Measurements from ENCODE around the gene ABCA5.

Gene ABCA5
- long read RNA-seq, donor 1, partial matches to known transcripts: 0 of 2 reads
- long read RNA-seq, donor 1, other reads (novel, unspliced or antisense): 0 of 2 reads
- long read RNA-seq, donor 2, partial matches to known transcripts: 0 of 1 reads
- long read RNA-seq, donor 2, other reads (novel, unspliced or antisense): 0 of 1 reads
- long read RNA-seq, donor 3, partial matches to known transcripts: 0 of 1 reads
- long read RNA-seq, donor 3, other reads (novel, unspliced or antisense): 0 of 1 reads
- long read RNA-seq, donor 4, partial matches to known transcripts: 0 of 1 reads
- long read RNA-seq, donor 4, other reads (novel, unspliced or antisense): 0 of 1 reads
- long read RNA-seq, donor 5, partial matches to known transcripts: 0 of 3 reads
- long read RNA-seq, donor 5, other reads (novel, unspliced or antisense): 0 of 3 reads
- long read RNA-seq, donor 6: 0 reads
- long read RNA-seq, donor 7: 0 reads
- long read RNA-seq, donor 8, partial matches to known transcripts: 9 of 10 reads
- long read RNA-seq, donor 8, other reads (novel, unspliced or antisense): 0 of 10 reads

GRCh38 chr17:69327060-69327831, at the start of gene ABCA5:
TSS of gene ABCA5 (minus strand) at chr17:69327133. CDS start at chr17:69314415, 12,718 bp downstream.
- peak; percentile 91 for DNase-seq

DNA sequence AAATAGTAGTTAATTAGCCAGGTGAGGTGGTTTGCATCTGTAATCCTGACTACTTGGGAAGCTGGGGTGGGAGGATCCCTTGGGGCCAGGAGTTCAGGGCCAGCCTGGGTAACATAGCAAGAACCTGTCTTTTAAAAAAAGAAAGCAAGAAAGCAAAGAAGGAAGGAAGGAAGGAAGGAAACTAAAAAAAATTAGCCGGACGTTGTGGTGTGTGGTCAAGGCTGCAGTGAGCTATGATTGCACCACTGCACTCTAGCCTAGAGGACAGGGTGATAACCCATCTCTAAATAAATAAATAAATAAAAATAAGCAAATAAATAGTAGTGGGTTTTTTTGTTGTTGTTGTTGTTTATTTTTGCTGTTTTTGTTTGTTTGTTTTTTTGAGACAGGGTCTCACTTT, 48.3 kb upstream of the ABCA5 start:
- DNase-seq: no peak

DNA sequence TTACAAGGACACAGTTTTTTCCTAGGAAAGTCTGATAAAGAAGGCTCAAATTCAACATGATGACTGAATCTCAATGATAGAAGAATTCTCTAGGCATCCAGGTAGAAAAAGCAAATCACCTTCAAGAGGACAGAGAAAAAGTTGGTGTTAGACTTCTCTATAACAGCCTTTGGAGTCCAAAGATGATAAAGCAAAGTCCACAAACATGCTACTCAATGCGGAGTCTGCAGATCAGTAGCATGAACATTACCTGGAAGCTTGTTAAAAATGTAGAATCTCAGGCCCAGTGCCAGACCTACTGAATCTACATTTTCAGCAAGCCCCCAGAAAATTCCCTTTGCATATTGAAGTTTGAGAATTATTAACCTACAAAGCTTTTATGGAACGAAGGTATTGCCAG, 46.1 kb upstream of the ABCA5 start:
- no peak for DNase-seq

GRCh38 chr17:69367298-69367697, 40.4 kb upstream of the ABCA5 start:
- no peak for DNase-seq

GRCh38 chr17:69363488-69364210, 36.7 kb upstream of the ABCA5 start:
- no peak for DNase-seq

GRCh38 chr17:69361156-69361555, 34.2 kb upstream of the ABCA5 start:
- no peak for DNase-seq

- no peak for DNase-seq
Observed at GRCh38 chr17:69358688-69359596, 32.0 kb upstream of the ABCA5 start.

- DNase-seq: no peak
Observed at GRCh38 chr17:69357701-69358100, 30.8 kb upstream of the ABCA5 start.

GRCh38 chr17:69356625-69357024, 29.7 kb upstream of the ABCA5 start:
- DNase-seq: no peak

DNA sequence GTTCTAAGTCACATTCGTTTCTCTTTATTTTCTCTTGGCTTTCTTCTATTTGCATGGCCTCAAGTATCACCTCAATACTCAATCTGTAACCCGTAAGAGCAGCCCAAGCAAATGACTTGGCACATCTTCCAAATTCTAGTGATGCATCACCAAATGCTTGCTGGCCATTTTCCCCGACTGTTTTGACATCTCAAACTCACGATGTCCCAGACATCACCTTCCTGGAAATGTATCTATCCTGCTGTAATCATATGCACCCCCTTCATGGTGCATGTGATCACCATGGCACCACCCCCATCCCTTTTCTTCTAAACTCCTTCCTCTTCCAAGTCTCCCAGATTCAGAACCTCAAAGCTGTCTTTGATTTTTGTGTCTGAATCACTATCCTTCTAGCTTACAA, 24.0 kb upstream of the ABCA5 start:
- no peak for DNase-seq

DNA sequence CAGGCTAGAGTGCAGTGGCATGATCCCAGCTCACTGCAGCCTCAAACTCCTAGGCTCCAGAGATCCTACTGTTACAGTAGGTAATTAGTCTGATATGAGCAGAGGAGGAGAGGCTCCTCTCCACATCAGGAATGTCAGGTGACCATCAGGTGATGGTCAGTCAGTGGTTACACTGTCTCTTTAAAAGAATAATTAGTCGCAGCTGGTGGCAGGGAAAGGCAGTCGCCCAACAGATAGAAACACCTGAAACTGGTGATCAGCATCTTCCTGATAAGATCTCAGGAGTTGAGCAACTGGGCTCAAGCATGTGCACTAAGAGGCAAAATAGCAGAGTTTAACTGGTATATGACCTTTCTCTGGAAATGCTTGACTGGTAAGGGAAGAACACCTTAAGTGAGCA, 21.5 kb upstream of the ABCA5 start:
- DNase-seq: no peak

DNA sequence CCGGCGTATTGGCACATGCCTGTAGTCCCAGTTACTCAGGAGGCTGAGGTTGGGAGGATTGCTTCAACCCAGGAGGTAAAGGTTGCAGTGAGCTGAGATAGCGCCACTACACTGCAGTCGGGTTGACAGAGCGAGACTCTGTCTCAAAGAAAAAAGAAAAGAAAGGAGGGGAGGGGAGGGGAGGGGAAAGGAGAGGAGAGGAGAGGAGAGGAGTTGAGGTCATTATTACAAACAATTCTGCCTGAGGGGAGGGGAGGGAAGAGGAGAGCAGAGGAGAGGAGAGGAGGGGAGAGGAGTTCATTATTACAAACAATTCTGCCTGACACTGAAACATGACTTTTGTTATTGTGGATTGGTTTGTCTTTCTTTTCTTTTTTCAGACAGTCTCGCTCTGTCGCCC, 19.8 kb upstream of the ABCA5 start:
- DNase-seq: no peak

DNA sequence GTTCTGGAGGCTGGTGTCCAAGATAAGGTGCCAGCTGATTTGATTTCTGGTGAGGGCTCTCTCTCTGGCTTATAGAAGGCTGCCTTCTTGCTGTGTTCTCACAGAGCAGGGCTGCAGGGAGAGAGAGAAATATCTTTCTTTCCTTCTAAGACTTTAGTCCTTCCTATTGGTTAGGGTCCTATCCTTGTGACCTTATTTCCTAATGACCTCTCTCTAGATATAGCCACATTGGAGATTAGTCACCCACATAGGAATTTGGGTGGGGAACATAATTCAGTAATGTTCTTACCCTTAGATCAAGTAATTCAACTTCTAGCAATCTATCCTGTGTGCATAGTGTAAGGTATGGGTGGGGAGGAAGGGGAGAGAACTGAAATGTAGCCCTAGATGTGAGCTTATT, 18.0 kb upstream of the ABCA5 start:
- no peak for DNase-seq

DNA sequence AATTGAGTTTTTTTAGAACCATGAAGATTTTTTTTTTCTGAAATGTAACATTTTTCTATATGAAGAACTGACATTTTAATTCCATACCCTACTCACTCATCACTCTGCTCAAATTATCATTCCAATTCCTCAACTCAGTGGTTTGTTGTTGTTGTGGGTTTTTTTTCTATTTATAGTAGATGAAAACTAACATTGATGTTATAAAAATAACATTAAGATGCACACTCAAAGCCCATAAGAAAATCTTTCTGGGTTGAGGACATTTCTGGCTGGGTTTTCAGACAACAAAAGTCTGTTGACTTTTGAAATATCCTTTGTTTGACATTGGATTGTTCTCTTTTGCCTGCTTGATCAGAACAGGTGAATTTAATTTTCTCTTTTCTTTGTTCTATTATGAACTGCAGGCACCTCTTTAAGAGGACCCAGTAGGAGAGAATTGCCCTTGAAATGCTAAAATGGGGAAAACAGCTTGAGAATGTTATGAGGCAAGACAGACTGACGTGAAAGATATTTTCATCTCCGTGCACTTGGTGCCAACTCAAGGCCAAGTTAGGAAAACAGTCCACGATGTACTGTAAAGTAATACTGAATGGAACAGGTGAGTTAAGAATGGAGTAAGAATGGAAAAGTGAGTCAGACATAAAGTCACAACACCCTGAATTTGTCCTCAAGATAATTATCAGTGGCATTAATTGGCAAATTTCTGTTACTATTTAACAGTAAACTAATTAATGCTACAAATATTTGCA, 16.1 kb upstream of the ABCA5 start:
- no peak for DNase-seq

- no peak for DNase-seq
Observed at GRCh38 chr17:69339937-69340336, 13.0 kb upstream of the ABCA5 start.

DNA sequence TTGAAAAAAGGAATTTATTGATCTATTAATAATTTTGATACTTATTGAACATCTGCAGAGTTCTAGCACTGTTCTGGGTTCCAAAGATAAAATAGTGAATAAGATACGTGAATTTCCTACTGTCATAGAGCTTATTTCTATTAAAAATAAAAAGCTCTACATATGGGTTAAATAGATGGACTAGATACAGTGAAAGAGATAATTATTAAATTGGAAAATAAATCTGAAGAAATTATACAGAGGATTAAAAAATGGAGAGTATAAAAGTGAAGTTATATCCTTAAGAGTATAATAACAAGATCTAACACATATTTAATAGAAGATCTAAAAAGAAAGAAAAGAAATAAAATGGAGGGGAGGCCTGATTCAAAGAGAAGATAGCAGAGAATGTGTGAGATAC, 10.1 kb upstream of the ABCA5 start:
- no peak for DNase-seq

- no peak for DNase-seq
Observed at GRCh38 chr17:69336580-69336979, 9.6 kb upstream of the ABCA5 start.

DNA sequence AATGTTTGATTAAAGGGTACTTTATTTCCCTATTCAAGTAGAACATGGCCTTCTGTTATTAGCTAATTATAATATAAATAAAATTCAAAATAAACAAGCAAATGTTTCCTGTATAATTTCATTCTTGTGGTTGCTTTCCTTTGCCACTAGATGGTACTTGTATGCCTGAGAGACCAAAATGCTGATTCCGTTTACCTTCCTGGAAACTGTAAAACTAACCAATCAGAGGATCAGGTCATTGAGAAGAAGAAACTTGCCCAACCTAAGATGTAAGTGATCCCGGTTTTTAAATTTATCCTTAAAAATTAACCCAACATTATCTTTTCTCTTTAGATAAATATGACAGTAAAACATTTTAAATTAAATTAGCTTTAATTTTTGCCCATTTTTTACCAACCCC, 8.1 kb upstream of the ABCA5 start:
- no peak for DNase-seq

DNA sequence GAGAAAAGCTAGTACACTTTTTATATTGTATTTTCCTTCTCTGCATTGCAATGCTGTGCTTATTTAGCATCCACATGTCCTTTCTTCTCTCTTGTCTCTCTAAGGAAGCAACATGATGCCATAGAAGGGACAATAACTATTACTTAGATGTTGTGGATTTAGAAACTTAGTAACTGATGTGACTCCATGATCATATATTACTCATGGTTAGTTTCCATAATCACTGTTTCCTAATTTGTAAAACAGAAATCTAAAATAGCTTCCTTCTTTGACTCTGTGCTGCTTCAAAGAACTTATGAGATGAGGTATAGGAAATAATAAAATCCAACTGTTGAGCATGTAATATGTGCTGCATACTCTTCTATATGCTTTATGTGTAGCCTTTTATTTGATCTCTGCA, 6.6 kb upstream of the ABCA5 start:
- no peak for DNase-seq

- DNase-seq: no peak
Observed at GRCh38 chr17:69331756-69332155, 4.8 kb upstream of the ABCA5 start.
